VCaP (cell line): ENCODE data around the gene PDE6A.

Experiments used
- H3K27ac ChIP-seq: fragments of 450-650 bp; 2 replicates; pipeline ENCODE4 v1.5.1; 2017
- TF ChIP-seq, protein P1 (sequence below): fragments of 450-650 bp; conservative IDR thresholded peaks from 2 replicates; pipeline ENCODE4 v1.5.1; 2017; ENCODE audit warnings: mild to moderate bottlenecking, moderate library complexity

The PDE6A gene

GRCh38 chr5:149935431-149935901 lies 9.1 kb downstream of the PDE6A start:
- TF ChIP-seq, protein P1, sequence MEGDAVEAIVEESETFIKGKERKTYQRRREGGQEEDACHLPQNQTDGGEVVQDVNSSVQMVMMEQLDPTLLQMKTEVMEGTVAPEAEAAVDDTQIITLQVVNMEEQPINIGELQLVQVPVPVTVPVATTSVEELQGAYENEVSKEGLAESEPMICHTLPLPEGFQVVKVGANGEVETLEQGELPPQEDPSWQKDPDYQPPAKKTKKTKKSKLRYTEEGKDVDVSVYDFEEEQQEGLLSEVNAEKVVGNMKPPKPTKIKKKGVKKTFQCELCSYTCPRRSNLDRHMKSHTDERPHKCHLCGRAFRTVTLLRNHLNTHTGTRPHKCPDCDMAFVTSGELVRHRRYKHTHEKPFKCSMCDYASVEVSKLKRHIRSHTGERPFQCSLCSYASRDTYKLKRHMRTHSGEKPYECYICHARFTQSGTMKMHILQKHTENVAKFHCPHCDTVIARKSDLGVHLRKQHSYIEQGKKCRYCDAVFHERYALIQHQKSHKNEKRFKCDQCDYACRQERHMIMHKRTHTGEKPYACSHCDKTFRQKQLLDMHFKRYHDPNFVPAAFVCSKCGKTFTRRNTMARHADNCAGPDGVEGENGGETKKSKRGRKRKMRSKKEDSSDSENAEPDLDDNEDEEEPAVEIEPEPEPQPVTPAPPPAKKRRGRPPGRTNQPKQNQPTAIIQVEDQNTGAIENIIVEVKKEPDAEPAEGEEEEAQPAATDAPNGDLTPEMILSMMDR, result no peak
- H3K27ac ChIP-seq, result peak overlapping the region; percentile 68

- TF ChIP-seq, protein P1, result peak; percentile 89
- peak overlapping the region; percentile 86 for H3K27ac ChIP-seq
Observed at GRCh38 chr5:149932445-149933350, 11.9 kb downstream of the PDE6A start.

DNA sequence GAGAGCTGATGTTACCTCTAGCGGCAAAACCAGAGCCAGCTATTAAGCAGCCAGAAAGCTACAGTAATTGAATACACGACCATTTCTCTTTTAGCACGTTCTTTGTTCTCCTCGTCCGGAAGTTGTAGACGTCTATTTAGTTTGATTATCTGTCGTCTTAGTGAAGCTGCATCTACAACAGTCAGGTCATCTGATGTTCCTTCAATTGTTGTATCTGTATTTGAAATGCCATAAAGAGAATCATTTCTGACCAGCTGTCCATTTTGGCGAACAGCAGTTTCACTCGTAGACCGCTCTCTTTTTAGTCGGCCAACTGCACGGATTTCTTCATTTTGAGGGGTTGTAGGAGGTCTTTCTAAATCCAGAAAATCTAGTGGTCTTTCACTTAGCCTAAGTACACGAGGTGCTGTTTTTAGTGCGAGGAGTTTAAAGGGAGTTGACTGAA lies 12.6 kb downstream of the PDE6A start:
- H3K27ac ChIP-seq, result peak overlapping the region; percentile 86
- TF ChIP-seq, protein P1, result no peak

- TF ChIP-seq, protein P1, result no peak
Observed at GRCh38 chr5:149930749-149931574, 13.6 kb downstream of the PDE6A start.

GRCh38 chr5:149930043-149930748 lies 14.4 kb downstream of the PDE6A start:
- TF ChIP-seq, protein P1, result no peak

More at GRCh38 chr5:149930749-149931574, 13.6 kb downstream of the PDE6A start:
- H3K27ac ChIP-seq, result peak overlapping the region; percentile 86

GRCh38 chr5:149924486-149924885 lies 20.1 kb downstream of the PDE6A start:
- TF ChIP-seq, protein P1, result no peak
- H3K27ac ChIP-seq, result no peak overlapping the region

More at GRCh38 chr5:149930043-149930748, 14.4 kb downstream of the PDE6A start:
- peak overlapping the region; percentile 86; the same call in 1 of the 2 replicates for H3K27ac ChIP-seq
